Non-pigmented ciliary epithelial cell (primary cell): ENCODE data around the gene AUTS2.

ENCODE experiments used
- DNase-seq: peaks from one replicate; pipeline ENCODE4 v3.0.0-alpha.2; 2010; ENCODE audit warnings: low read depth

The AUTS2 gene

GRCh38 chr7:69819333-69819705 is 221.0 kb downstream of the AUTS2 start:
- no peak for DNase-seq

GRCh38 chr7:69820479-69821192 is 222.4 kb downstream of the AUTS2 start:
- no peak for DNase-seq

- DNase-seq, result no peak
These were observed 224.1 kb downstream of the AUTS2 start for GRCh38 chr7:69822386-69822785.

- no peak for DNase-seq
These were observed 225.0 kb downstream of the AUTS2 start for GRCh38 chr7:69823151-69823744.

GRCh38 chr7:69825113-69825972 is 227.1 kb downstream of the AUTS2 start:
- no peak for DNase-seq

DNA sequence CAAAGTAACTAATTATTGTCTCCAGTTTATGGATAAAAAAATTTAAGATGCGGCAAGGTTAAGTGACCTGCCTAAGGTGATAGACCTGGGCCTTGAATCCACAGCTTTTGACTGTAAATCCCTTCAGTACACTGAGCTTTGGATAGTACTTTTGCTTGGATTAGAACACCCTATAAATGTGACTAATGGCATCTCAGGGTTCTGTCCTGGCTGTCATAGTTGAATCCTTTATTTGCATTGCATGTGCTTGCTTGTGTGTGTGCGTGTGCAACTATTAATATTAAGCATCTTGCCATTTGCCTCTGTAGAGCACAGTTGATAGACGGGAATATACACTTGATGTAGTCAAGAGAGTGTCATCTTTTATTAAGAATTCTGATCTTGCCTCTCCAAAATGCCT is 228.0 kb downstream of the AUTS2 start:
- DNase-seq, result no peak

- no peak for DNase-seq
These were observed 228.9 kb downstream of the AUTS2 start for GRCh38 chr7:69827140-69827539.

- no peak for DNase-seq
These were observed 229.3 kb downstream of the AUTS2 start for GRCh38 chr7:69827558-69827957.

DNA sequence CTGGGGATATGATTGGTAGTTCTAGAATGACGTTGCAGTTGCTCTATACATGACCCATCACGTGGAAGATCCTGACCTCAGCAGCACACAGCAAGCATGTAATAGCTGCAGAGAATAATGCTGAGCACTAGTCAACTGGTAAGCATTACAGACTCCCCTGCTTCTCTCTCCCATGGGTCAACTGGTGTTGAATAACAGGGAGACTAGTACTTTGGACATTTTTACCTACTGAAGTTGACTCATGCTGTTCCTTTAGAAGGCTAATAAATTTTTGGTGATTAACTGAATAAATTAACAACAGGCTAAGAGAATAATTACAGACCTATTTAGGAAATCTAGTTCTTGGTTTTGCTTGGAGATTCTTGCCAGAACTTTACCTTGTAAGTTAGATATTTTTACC is 234.1 kb downstream of the AUTS2 start:
- DNase-seq, result no peak

DNA sequence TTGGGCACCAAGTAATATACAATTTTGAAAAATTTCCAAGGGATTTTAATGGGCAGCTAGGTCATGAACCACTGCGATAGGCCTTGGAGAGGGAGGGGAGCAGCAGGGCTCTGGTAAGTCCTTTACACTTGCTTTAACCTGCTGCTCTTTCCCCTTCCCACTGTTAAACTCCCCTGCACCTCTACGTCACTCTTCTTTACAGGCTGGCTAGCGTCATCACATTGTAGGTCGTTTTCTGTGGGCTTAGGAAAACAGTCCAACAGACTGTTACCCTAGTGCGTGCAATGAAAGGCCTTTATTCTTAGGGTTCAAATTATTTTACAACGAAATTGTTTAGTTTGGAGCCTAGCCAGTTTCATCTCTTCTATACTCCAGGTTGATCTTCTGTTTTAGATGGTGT is 235.7 kb downstream of the AUTS2 start:
- no peak for DNase-seq

GRCh38 chr7:69836702-69837101 is 238.4 kb downstream of the AUTS2 start:
- no peak for DNase-seq

DNA sequence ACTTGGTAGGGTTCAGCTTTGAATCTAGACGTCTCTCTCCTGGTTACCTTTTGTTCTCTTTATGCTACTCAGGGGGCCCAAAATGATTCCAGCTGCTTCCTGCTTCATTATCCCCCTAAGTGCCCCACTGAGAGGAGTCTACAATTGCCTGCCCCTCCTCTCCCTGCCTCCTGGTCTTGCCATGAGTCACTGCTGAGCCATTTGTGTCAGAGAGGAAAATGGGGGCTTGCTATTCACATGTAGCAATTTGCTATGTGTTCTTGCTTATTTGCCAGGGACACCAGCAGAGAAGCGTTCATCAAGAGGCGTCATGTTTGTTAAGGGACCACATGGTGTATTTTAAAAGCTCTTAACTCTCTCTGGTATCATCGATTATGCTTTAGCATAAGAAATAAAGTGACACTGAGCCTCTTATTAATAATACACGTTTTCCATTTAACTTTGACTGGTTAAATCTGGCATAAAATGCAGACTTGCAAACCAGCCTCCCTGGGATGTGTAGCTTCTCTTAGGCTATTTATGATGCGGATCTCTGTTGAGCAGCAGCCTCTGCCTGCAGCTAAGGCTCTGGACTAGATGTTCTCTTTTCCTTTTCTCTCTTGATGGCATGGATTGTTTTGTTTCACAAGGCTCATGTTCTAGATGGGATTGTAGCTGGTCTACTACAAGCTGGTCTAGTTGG is 239.3 kb downstream of the AUTS2 start:
- DNase-seq, result no peak

DNA sequence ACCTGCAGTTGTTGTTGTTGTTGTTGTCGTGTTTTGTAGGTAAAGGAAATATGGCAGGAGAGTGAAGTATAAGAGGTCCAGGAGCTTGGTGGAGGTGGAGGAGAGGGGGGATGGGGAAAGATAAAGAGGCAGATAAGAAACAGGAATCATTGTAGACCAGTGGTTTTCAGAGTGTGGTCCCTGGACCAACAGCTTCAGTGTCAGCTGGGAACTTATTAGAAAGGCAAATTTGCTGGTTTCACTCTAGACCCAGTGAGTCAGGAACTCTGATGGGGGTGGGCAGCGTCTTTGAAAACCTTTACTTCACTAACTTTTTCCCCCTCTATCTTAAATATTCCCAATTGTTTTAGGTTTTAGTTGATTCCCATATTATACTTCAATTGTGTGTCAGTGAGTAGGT is 241.5 kb downstream of the AUTS2 start:
- no peak for DNase-seq

GRCh38 chr7:69840248-69840647 is 242.0 kb downstream of the AUTS2 start:
- peak; percentile 57 for DNase-seq

GRCh38 chr7:69843653-69844052 is 245.4 kb downstream of the AUTS2 start:
- no peak for DNase-seq

DNA sequence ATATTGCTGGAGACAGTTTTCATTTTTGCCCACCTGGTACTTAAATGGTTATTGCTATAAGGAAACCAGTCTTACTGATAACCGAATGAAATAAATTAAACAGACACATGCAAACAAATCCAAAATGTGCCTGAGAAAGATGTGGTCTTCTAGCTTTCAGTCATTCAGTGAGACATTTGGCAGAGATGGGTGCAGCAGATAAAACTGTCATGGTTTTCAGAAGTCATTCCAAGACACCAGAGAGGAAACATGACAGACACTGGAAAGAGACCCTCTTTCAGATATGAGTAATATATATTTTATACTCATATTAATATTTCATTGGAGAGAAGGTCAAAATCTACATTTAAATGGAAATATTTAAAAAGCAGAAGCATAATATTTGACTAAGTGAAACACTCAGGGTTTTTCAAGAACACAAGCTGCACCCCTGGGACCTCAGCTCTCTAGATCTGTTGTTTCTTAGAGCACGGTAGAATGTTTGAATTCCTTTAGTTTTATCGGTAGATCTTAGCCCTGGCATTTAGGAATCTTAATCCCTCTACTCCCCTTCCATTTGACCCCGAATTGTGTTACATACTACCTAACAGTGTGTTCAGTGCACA is 246.1 kb downstream of the AUTS2 start:
- no peak for DNase-seq

DNA sequence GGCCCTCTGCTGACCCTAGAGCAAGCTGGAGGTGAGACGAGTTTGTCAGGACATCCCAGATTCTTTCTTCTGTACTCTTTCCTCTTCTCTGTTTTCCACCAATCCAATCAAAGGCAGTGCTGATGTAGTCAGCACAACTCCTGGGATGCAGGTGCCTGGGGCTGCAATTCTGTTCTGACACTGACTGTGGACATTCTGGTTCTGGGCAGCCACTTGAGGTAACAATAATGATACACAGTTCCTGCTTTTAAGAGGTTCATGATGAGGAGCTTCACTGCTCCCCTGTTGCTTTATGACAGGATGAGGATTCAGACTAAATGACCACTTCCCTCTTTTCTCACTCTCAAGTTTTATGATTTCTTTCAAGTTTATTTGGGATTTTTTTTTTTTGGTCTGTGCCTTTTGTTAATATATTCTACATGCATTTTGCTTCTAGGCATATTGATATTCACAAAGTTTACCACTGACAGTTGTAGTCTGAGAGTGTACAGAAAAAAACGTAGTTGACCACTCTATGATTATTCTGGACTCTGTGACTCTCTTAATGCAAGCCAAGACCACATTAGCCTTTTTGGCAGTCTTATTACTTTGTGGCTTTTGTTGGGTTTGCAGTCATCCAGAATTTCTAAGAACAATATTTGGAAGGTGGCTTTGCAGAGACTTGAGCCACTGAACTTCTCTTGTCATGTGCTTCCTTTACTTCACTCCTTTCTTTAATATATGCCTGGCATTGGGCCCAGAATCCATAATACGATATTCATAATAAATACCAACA is 247.6 kb downstream of the AUTS2 start:
- DNase-seq, result no peak

GRCh38 chr7:69847921-69848612 is 249.8 kb downstream of the AUTS2 start:
- DNase-seq, result no peak

DNA sequence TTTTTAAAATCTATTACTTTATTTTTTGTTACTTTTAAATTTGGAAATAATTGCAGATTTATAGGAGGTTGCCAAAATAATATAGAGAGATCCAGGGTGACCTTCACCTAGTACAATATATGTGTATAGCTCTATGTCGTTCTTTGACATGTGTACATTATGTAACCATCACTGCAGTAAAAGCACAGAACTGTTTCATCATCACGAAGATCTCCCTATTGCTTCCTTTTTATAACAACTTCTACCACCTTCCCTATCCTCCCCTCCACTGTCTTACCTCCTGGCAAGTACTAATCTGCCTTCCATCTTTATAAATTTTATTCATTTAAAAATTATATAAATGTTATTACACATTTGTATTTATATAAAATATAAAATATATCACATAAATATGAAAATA is 251.0 kb downstream of the AUTS2 start:
- no peak for DNase-seq

DNA sequence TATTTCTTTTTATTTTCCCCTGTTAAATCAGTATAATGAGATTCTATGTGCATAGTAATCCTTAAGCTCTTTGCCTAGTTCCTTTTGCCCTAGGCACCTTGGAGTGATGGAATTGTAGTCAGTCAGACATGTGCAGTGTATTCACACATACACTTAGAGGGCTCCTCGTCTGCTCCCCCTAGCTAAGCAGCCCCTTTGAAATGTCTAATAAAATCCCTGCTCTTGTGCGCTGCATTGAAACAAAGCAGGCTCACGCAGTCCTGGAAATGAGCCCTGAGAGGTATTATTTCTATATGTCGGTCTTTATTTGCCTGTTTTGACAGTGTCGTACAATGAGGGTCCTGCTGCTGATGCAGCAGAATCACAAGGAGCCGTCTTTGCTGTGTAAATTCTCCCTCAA is 258.7 kb downstream of the AUTS2 start:
- no peak for DNase-seq

DNA sequence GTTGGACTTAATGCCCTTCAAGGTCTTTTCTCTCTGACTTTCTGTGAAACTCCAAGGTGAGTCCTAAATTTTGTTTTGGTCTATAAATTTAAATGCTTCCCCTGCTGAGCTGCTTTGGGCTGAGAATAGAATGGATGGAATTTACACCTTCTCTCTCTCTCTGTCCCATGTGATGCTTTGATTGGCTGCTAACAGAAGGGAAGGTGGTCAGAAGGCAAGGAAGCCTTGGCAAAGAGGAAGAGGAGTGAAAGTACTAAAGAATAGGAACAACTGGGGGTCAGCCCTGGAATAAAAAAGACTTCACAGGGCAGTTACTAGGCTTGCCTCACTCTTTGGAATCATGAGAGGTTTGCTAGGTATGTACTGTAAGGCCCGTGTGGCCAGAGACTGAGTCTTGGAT is 260.2 kb downstream of the AUTS2 start:
- no peak for DNase-seq
